GM21447 (cell line): ENCODE measurements around the gene MST1R.
"Not testable (repeated sequence)": the region's sequence is repeated elsewhere in the genome, so short reads cannot be mapped to it uniquely, and the experiment has no call there.

Experiments used
- ATAC-seq: cut with Tn5 transposase; IDR thresholded peaks from one replicate; pipeline ENCODE4 v1.9.1; 2021; ENCODE audit not compliant: unreplicated experiment

MST1R gene

DNA sequence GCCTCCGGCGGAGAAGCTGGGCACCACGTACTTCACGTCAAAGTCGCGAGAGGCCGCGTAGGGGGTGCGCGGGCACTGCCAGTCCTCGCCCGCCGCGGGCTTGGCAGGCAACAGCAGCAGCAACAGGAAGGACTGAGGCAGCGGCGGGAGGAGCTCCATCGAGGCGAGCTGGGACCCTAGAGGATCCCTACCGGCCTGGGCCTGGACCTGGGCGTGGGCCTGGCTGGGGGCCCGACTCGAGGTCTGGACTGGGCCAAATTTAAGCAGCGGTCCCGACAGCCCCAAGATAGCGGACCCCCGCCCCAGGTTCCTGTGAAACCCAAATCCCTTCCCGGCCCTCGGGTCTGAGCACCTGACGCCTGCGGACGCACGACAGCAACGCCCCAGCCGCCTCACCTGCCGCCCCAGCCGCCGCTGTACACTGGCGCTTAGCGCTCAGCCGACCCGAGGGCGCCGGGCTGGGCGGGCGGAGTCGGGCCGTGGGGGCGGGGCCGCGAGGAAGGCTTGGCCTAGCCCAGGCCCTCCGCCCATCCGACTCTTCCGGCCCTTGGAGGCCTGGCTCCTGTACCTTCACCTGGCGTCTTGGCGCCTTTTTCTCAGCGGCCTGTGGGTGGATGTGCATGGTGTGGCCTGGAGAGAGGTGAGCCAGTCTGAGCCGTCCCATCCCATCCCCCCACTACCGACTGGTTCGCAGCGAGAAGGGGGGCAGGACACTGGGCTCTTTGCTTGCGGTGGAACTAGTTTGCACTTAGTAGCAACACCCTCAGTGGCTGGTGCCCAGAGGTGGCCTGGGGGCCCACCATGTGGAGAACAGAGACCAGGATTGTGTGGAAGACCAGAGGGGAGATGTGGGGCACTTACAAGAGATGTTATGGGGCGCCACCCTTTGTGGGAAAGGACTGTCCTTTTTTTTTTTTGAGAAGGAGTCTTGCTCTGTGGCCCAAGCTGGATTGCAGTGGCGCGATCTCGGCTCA is at the start of gene MST1R:
TSS of gene MST1R (minus strand) at position 423 of the 974 bp plus-strand sequence. CDS start at position 159, 264 bp downstream.
- peak; percentile 63 for ATAC-seq

DNA sequence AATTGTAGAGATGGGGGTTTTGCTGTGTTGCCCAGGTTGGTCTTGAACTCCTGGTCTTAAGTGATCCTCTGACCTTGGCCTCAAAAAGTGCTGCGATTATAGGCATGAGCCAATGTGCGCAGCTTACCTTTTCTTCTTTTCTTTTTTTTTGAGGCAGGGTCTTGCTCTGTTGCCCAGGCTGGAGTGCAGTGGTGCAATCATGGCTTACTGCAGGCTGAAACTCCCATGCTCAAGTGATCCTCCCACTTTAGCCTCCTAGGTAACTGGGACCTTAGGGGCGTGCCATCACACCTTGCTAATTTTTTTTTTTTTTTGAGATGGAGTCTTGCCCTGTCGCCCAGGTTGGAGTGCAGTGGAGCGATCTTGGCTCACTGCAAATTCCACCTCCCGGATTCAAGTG is 49.3 kb upstream of the MST1R start:
- no peak for ATAC-seq

DNA sequence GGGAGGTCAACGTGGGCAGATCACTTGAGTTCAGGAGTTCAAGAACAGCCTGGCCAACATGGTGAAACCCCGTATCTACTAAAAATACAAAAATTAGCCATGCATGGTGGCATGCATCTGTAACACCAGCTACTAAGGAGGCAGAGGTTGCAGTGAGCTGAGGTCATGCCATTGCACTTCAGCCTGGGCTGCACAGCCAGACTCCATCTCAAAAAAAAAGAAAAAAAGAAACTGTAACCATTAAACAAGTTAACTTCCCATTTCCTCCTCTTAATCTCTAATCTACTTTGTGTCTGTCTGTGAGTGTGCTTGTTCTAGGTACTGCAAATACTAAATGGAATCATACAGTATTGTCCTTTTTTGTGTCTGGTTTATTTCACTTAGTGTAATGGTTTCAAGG is 39.0 kb upstream of the MST1R start:
- ATAC-seq = no peak

DNA sequence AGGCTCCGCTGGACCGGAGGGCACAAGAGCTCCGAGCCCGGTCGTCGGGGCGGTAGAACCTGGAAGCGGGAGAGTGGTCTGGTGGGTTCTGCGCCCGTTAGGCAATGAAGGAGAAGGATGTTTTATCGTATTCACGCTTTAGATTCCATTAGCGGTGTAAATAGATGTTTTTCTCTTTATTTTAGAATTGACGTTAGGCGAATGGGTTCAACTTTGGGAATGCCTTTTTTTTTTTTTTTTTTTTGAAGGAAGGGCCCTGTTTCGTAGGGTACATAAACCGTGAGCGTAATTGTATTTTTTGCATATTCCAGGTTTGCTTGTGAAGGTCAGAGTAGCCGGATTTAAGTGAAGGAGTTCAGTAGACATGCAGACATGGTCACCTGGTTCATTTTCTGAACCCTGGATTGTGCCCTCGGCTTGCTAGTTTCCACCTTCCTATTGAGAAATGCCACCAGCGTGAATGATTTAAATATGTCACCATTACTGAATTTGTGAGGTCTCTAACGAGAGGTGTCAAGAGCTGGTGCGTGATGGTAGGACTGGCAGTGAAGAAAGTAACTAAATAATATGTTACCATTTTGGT is 37.1 kb upstream of the MST1R start:
- ATAC-seq = no peak

DNA sequence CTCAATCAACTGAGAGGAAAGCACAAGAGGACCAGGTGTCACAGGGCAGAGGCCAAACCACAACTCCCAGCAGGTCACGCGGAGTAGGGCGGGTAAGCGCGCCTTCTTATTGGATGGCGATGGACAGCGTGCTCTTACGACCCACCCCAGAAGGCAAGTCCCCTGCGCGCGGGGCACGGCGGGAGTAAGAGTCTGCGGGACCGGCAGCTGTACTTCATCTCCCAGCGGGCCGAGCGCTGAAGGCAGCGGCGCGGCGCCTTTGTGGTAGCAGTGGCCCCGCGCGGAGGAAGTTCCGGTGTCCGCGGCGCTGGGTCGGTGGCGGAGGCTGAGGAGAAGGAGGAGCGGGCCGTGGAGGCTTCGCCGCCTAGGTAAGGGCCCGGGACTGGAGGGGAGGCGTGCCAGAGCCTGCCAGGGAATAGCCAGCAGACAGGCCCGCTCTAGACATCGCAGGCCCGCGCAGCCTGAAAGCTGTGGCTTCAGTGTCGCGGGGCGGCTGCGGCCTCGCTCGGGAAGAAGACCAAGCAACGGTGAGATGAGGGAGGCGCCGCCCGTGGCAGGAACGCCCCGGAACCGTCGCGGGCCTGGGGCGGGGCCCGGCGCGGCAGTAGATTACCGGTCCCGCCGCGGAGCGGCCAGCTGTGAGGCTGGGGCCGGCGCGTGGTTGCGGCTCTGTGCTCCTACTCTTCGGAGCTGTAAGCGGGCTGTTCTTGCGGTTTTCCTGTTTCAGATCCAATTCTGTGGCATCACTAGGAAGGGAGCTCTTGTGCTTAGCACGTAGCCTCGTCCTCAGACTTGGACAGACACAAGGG is 36.4 kb upstream of the MST1R start, which contains the start of gene RBM6:
TSS of gene RBM6 (plus strand) at position 293 of the 809 bp plus-strand sequence. CDS start 22,492 bp downstream, outside the sequence.
- ATAC-seq = peak; percentile 89

DNA sequence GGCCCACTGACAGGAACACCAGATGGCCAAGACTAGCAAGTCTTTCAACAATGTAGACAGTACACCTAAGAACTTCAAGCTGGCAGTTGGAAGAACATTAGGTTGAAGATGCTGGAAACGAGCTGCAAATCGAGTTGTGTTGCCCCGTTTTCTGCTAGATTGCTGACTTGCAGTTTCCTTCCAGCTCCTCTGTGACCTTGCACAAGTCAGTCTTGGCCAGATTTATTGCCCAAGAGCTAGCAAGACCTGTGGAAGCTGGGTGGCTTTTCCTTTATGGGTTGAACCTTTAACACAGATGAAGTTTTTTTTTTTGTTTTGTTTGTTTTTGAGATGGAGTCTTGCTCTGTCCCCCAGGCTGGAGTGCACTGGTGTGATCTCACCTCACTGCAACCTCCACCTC is 33.4 kb upstream of the MST1R start:
- ATAC-seq = no peak

DNA sequence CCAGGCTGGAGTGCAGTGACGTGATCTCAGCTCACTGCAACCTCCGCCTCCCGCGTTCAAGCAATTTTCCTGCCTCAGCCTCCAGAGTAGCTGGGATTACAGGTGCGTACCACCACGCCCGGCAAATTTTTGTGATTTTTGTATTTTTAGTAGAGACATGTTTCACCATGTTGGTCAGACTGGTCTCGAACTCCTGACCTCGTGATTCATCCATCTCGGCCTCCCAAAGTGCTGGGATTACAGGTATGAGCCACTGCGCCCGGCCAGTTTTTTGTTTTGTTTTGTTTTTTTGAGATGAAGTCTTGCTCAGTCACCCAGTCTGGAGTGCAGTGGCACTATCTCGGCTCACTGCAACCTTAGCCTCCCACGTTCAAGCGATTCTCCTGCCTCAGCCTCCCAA is 28.6 kb upstream of the MST1R start:
- ATAC-seq = not testable (repeated sequence)

DNA sequence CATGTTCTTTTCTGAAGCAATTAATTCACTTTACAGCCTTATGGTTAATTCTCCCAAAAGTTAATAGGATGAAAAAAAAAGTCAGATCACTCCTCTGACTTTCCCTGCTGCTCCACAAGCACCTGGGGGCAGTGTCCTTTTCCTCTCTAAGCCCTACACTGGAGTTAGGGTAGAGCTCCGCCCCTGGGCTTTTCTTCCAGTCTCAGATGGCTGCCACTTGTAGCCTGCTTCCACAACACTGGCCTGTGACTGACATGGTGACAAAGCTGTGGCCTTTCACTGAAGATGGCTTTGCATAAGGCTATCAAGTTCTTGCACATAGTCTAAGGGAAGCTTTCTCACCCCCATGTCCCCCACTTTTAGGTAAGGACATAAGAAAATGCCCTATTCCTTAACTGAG is 27.2 kb upstream of the MST1R start:
- ATAC-seq = no peak

DNA sequence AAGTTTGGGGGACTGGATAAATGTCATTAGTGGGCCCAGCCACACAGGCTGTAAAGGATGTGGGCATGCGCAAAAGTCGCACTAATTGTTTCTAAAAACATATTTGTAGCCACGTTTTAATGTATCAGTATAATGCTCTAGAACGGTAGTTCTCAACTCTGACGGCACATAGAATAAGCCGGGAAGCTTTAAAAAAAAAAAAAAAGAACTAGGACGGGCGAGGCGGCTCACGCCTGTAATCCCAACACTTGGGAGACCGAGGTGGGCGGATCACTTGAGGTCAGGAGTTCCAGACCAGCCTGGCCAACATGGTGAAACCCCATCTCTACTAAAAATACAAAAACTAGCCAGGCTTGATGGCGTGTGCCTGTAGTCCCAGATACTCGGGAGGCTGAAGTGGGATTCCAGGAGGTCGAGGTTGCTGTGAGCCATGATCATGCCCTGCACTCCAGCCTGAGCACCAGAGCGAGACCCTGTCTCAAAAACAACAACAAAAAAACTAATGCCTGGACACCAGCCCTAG is 26.6 kb upstream of the MST1R start:
- ATAC-seq = no peak

DNA sequence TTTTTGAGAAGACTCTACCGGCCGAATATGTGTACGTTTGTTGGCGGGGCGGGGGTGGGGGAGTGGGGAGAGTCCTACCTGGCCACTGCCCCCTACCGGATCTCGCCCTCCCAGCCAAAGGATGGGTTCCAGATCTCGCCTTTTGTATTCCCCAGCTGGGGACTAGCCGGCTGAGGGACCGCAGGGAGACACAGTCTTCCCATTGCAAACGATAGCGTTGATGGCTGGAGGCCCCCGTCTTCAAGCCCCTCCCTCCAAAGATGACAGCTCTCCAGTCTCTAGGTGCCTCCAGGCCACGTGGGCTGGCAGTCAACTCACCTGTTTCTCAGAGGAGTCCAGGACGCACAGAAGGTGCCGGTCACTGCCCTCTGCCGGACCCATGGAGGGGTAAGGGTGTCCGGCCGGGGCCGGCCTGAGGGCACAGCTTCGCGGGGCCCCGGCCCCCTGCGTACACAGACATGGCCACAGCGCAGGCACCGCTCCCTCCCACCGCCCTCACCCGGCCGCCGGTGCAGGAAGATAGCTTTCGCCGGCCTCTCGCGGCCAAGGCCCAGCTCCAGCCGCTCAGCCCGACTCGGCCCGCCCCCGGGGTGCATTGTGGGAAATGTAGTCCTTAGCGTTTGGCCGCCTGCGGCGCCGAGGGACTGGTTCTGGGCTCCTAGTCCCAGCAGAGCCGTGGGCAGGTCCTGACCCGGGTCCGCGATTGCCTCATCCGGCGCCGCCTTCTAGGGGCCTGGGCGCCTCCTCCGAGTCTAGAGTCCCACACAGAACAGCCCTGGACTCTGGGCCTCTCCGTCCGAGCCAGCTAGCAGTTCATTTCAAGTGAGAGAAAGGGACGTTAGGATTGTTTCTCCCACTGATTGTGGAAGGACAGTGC is 25.9 kb upstream of the MST1R start, which contains the start of gene MON1A:
TSS of gene MON1A (minus strand) at position 521 of the 877 bp plus-strand sequence. CDS start 16,465 bp downstream, outside the sequence.
- peak; percentile 92 for ATAC-seq

DNA sequence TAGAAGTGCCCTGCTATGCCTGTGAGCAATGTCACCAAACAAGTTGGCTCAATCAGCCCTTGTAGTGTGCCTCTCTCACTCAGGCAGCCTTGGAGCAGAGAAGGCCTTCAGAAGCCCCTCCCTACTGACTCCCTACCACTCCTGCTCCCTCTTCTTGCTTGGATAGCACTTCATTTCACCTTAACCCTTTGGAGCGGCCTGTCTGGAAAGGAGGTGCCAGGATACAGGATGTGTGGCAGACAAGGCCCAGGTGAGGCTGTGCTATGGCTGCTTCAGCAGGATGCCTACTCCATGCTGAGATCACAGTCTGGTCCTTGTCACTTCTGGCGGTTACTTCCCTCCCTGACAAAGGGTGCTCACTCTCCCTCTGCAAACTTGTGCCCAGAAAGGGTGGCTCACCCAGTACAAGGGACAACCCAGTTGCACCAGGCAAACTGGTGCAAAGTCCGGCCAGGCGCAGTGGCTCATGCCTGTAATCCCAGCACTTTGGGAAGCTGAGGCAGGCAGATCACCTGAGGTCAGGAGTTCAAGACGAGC is 24.9 kb upstream of the MST1R start:
- no peak for ATAC-seq

DNA sequence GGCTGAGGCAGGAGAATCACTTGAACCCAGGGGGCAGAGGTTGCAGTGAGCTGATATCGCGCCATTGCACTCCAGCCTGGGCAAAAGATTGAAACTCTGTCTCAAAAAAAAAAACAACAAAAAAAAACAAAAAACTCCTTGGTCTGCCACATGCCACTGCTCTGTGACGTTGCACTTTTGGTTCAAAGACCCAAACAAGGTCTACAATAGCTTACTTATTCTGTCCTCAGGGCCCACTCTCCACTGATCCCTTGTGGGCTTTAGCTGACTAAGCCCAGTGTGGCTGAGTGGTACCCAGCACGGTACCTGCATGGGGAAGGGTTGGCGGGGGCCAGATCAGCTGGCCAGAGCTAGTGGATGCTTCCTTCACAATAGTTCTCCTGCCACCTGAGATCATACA is 24.1 kb upstream of the MST1R start:
- ATAC-seq = no peak

DNA sequence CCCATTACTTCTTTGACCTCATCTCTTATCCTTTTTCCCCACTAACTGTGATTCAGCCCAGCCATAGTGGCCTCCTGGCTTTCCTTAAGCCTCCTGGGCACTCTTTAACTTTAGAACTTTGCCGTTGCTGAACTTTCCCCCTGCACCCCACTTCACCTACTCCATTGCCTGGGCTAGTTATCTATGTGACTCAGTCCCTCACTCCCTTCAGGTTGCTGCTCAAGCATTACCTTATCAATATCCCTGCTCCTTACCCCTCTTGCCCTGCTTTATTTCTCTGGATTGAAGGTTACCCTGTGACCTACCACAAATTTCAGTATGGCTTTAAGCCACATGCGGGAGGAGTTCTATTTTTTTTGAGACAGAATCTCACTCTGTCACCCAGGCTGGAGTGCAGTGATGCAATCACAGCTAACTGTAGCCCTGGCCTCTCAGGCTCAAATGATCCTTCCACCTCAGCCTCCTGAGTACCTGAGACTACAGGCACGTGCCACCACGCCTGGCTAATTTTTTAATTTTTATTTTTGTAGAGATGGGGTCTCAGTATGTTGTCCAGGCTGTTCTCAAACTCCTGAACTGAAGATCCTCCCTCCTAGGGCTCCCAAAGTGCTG is 22.6 kb upstream of the MST1R start:
- ATAC-seq = no peak

DNA sequence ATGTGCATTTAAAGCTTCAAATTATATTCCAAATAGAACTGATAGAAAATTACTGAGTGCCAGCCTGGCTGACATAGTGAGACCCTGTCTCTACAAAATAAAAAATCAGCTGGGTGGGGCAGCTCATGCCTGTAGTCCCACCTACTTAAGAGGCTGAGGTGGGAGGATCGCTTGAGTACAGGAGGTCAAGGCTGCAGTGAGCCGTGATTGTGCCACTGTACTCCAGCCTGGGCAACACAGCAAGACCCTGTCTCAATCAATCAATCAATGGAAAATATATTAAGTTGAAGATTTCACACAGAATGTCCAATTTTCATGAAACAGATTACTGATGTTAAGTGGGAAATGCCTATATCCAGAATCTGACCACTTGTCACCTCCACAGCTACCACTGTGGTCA is 21.8 kb upstream of the MST1R start:
- no peak for ATAC-seq

DNA sequence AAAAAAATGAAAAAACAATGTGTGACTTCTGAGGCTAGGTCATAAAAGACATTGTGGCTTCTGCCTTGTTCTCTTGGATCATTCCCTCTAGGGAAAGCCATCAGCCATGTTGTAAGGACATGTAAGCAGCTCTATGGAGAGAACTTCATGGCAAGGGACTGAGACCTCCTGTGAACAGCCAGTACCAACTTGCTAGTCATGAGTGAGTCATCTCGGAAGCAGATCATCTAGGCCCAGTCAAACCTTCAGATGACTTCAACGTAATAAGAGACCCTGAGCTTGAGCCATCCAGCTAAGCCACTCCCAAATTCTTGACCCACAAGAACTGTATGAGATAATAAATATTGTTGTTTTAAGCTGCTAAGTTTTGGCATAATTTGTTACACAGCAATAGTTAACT is 21.0 kb upstream of the MST1R start:
- no peak for ATAC-seq

DNA sequence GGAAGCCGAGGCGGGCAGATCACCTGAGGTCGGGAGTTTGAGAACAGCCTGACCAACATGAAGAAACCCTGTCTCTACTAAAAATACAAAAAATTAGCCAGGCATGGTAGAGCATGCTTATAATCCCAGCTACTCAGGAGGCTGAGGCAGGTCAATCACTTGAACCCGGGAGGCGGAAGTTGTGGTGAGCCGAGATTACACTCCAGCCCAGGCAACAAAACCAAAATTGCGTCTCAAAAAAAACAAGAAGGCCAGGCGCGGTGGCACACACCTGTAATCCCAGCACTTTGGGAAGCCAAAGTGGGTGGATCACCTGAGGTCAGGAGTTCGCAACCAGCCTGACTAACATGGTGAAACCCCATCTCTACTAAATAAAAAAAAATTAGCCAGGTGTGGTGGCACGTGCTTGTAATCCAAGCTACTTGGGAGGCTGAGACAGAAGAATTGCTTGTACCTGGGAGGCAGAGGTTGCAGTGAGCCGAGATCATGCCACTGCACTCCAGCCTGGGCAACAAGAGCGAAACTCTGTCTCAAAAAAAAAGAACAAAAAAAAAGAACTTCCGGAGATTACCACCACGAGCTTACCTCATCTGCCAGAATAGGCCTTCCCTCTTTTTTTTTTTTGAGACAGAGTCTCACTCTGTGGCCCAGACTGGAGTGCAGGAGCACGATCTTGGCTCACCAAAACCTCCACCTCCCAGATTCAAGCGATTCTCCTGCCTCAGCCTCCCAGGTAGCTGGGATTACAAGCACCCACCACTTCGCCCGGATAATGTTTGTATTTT is 14.3 kb upstream of the MST1R start:
- not testable (repeated sequence) for ATAC-seq

DNA sequence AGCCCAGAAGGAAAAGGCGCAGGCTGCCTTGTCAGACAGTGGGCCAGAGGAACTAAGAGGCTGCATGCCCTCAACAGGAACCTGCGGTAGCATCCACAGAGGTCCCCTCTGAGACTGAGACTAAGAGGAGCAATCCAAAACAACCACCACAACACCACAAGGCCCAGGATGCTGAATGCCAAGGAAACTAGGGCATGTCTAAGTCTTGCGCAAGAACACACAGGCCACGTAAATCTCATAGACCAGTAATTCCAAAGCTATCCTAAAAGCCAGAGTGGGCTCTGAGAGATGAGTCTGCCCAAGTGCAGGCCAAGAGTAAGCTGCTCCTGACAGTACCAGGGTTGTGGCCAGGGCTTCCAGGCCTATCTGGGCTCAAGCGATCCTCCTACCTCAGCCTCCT is 13.0 kb upstream of the MST1R start:
- no peak for ATAC-seq

DNA sequence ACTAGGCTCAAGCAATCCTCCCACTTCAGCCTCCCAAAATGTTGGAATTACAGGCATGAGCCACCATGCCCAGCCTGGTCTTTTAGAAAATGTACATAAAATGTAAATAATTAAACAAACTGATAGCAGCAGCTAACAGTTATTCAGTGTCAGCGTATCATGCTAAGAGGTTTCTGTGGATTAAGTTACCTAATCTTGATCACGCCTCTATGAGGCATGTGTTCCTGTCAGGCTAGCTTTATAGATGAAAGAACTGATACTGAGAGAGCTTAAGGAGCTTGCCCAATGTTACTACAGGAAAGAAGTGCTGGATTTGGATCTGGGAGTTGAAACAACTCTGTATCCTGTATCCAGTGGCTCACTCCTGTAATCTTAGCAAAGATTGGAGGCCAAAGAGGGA is 11.2 kb upstream of the MST1R start:
- ATAC-seq = no peak

DNA sequence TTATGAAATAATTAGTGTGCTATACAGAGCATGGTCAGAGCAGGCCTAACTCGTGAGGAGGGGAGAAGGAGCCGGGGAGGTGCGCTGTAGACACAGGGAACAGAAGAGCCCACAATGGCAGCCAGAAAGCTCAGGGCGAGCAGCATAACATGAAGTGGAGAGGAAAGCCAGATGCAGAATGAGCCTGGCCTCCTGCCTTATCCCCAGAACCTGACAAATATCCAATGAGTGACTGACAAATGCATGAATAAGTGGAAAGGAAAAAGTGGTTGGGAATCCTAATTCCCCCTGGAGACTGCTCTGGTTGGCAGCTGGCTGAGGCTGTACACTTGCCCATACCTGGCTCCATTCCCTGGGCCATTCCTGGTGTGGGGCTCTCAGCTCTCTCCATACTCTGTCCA is 9.2 kb upstream of the MST1R start:
- no peak for ATAC-seq
